ENCODE data around the gene HPCAL1. TPM values are rescaled to one million over a fixed set of nuclear protein-coding genes. Genes with fewer than 3 reads are reported as not detected.

The HPCAL1 gene
- total and polyA plus RNA-seq, 7 experiments from 2014 or later: 44.9 to 137 (median 89.2) TPM

GRCh38 chr2:10329580-10329879 lies 26.8 kb downstream of the HPCAL1 start:
- Histone ChIP-seq H3K9me3 (ENCODE audit: control insufficient read depth in 2 of 3, low read length in 3 of 3) (no peaks in the 10 kb centered on the region), H3K4me3 (ENCODE audit: low read length) (peak overlapping the region; percentile 80), H3K36me3 (ENCODE audit: control insufficient read depth in 2 of 3, insufficient read depth in 3 of 3, low read length in 3 of 3) (no peaks in the 10 kb centered on the region), H3K27ac (ENCODE audit: low read depth, low read length) (peak overlapping the region; percentile 82), H3K4me1 (ENCODE audit: control insufficient read depth in 2 of 2, insufficient read depth in 2 of 2, low read length in 2 of 2) (peaks cover 32 to 77% of the 10 kb centered on the region in 2 donors), H3K27me3 (ENCODE audit: control insufficient read depth in 2 of 2, insufficient read depth in 2 of 2, low read length in 2 of 2) (no peaks in the 10 kb centered on the region)
- Mint-ChIP-seq H3K4me1 (peaks cover 63 to 97% (median 90%) of the 10 kb centered on the region in 7 donors), H3K9me3 (no peaks in the 10 kb centered on the region), H3K27ac (peak overlapping the region; percentile 92 to 99 (median 98)), H3K36me3 (peaks cover 0 to 18% (median 0%) of the 10 kb centered on the region in 5 donors), H3K27me3 (no peaks in the 10 kb centered on the region), H3K4me3 (peak overlapping the region; percentile 85 to 97 (median 94))
- CTCF ChIA-PET: interaction anchor here (0.7 to 7.3 kb wide), 6 partner anchors 13 to 118 kb away, joined by 3 to 93 read pairs (median 5); partner anchors contain the start of genes HPCAL1 and ODC1
- POLR2A ChIA-PET: interaction anchor here (0.9 to 6.5 kb wide), 10 partner anchors 9 to 195 kb away, joined by 3 to 150 read pairs (median 8); partner anchors contain the start of genes HPCAL1 and ODC1
- intact Hi-C loops (cut with micrococcal nuclease): no loop called here
- ATAC-seq (no peak), DNase-seq (peak in 2 of 9 donors; percentile 26 to 28)

DNA sequence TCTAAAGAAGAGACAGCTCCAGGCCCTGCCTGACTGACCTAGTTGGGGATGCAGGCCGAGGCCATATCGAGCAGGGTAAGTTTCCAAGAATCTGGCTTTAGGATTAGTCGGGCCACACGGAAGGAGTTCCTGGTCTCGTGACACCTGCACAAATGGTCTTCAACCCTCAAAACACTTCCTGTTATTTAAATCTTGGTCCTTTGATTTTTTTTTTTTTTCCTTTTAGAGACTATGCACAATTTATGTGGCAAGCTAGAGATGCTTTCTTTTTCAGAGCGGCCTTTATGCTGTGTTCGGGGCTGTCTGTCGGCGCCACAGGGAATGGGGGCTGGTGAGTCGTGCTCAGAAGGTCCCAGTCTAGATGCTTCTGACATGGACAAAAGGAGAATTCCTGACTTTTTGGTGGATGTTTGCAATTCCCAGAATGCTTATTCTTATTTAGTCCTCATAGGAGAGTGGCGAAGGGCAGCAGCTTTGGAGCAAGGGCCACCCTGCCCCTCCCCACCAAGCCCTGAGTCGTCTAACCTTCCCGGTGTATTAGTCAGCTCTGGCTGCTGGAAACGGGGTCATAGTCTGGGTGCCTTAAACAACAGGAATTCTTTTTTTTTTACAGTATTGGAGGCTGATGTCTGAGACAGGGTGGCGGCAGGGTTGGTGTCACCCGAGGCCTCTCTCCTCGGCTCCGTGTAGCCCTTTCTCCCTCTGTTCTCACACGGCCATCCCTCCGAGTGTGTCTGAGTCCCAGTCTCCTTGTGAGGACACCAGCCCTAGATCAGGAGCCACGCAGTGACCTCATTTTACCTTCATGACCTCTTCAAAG lies 27.4 kb downstream of the HPCAL1 start:
- H3K36me3 Mint-ChIP-seq: peaks cover 0 to 23% (median 3%) of the 10 kb centered on the region in 5 donors
- ATAC-seq (peak; percentile 60), DNase-seq (peak in 7 of 9 donors; percentile 59 to 79 (median 75))
- H3K4me3 ChIP-seq (ENCODE audit: low read length): peak overlapping the region; percentile 80
- H3K4me3 Mint-ChIP-seq: peak overlapping the region; percentile 85 to 97 (median 94)
- ChIA-PET CTCF (interaction anchor here (0.7 to 7.3 kb wide), 6 partner anchors 12 to 118 kb away, joined by 3 to 93 read pairs (median 5); partner anchors contain the start of genes HPCAL1 and ODC1), POLR2A (interaction anchor here (0.6 to 6.5 kb wide), 11 partner anchors 10 to 195 kb away, joined by 3 to 150 read pairs (median 4); partner anchors contain the start of genes HPCAL1 and ODC1)
- peak overlapping the region; percentile 92 to 99 (median 98) for H3K27ac Mint-ChIP-seq
- H3K27ac ChIP-seq (ENCODE audit: low read depth, low read length): peak overlapping the region; percentile 82
- peaks cover 62 to 97% (median 93%) of the 10 kb centered on the region in 7 donors for H3K4me1 Mint-ChIP-seq
- H3K27me3 ChIP-seq (ENCODE audit: control insufficient read depth in 2 of 2, insufficient read depth in 2 of 2, low read length in 2 of 2): no peaks in the 10 kb centered on the region
- peaks cover 0 to under 1% (median 0%) of the 10 kb centered on the region in 3 experiments for H3K36me3 ChIP-seq (ENCODE audit: control insufficient read depth in 2 of 3, insufficient read depth in 3 of 3, low read length in 3 of 3)
- H3K9me3 Mint-ChIP-seq: peaks cover 0 to 4% (median 0%) of the 10 kb centered on the region in 11 donors
- peaks cover 0 to 3% (median 3%) of the 10 kb centered on the region in 3 experiments for H3K9me3 ChIP-seq (ENCODE audit: control insufficient read depth in 2 of 3, low read length in 3 of 3)
- intact Hi-C loops (cut with micrococcal nuclease): loop anchor here (1.0 to 10.0 kb wide), 8 partner anchors 25 to 209 kb away; partner anchors contain the start of genes HPCAL1 (in 1 of the 2) and RRM2 (in 1 of the 2)
- H3K4me1 ChIP-seq (ENCODE audit: control insufficient read depth in 2 of 2, insufficient read depth in 2 of 2, low read length in 2 of 2): peaks cover 32 to 75% of the 10 kb centered on the region in 2 donors
- no peaks in the 10 kb centered on the region for H3K27me3 Mint-ChIP-seq

- Histone ChIP-seq H3K27me3 (ENCODE audit: control insufficient read depth in 2 of 2, insufficient read depth in 2 of 2, low read length in 2 of 2) (no peaks in the 10 kb centered on the region), H3K4me1 (ENCODE audit: control insufficient read depth in 2 of 2, insufficient read depth in 2 of 2, low read length in 2 of 2) (peaks cover 32 to 70% of the 10 kb centered on the region in 2 donors), H3K9me3 (ENCODE audit: control insufficient read depth in 2 of 3, low read length in 3 of 3) (peaks cover 0 to 6% (median 5%) of the 10 kb centered on the region in 3 experiments), H3K36me3 (ENCODE audit: control insufficient read depth in 2 of 3, insufficient read depth in 3 of 3, low read length in 3 of 3) (peaks cover 0 to 6% (median 0%) of the 10 kb centered on the region in 3 experiments), H3K27ac (ENCODE audit: low read depth, low read length) (peak overlapping the region; percentile 82), H3K4me3 (ENCODE audit: low read length) (peak overlapping the region; percentile 80)
- POLR2A ChIA-PET: interaction anchor here (0.8 to 6.5 kb wide), 10 partner anchors 9 to 118 kb away, joined by 3 to 150 read pairs (median 6); partner anchors contain the start of genes HPCAL1 and ODC1
- peaks cover 0 to 5% (median 0%) of the 10 kb centered on the region in 11 donors for H3K9me3 Mint-ChIP-seq
- intact Hi-C loops (cut with micrococcal nuclease): loop anchor here (1.0 to 10.0 kb wide), 10 partner anchors 11 to 210 kb away; partner anchors contain the start of genes HPCAL1 (in 1 of the 2) and RRM2 (in 1 of the 2)
- DNase-seq (no peak), ATAC-seq (no peak)
- peaks cover 61 to 97% (median 93%) of the 10 kb centered on the region in 7 donors for H3K4me1 Mint-ChIP-seq
- CTCF ChIA-PET: interaction anchor here (1.1 to 7.3 kb wide), 4 partner anchors 12 to 105 kb away, joined by 3 to 93 read pairs (median 26); partner anchors contain the start of gene HPCAL1
- H3K36me3 Mint-ChIP-seq: peaks cover 0 to 29% (median 9%) of the 10 kb centered on the region in 5 donors
- H3K27me3 Mint-ChIP-seq: no peaks in the 10 kb centered on the region
- peak overlapping the region; percentile 85 to 97 (median 94) for H3K4me3 Mint-ChIP-seq
- peak overlapping the region; percentile 92 to 99 (median 98) for H3K27ac Mint-ChIP-seq
Observed at GRCh38 chr2:10330700-10331026, 28.0 kb downstream of the HPCAL1 start.

- Histone ChIP-seq H3K27me3 (ENCODE audit: control insufficient read depth in 2 of 2, insufficient read depth in 2 of 2, low read length in 2 of 2) (no peaks in the 10 kb centered on the region), H3K27ac (ENCODE audit: low read depth, low read length) (peak overlapping the region; percentile 82), H3K4me1 (ENCODE audit: control insufficient read depth in 2 of 2, insufficient read depth in 2 of 2, low read length in 2 of 2) (peaks cover 32 to 65% of the 10 kb centered on the region in 2 donors), H3K4me3 (ENCODE audit: low read length) (peak overlapping the region; percentile 80), H3K36me3 (ENCODE audit: control insufficient read depth in 2 of 3, insufficient read depth in 3 of 3, low read length in 3 of 3) (peaks cover 0 to 6% (median 0%) of the 10 kb centered on the region in 3 experiments), H3K9me3 (ENCODE audit: control insufficient read depth in 2 of 3, low read length in 3 of 3) (peaks cover 0 to 6% (median 5%) of the 10 kb centered on the region in 3 experiments)
- ATAC-seq: peak; percentile 58
- peaks cover 0 to 5% (median 0%) of the 10 kb centered on the region in 11 donors for H3K9me3 Mint-ChIP-seq
- intact Hi-C loops (cut with micrococcal nuclease): loop anchor here (1.0 to 10.0 kb wide), 4 partner anchors 10 to 210 kb away; partner anchors contain the start of gene RRM2 (in 1 of the 2)
- peak overlapping the region; percentile 92 to 99 (median 98) for H3K27ac Mint-ChIP-seq
- peaks cover 58 to 96% (median 93%) of the 10 kb centered on the region in 7 donors for H3K4me1 Mint-ChIP-seq
- CTCF ChIA-PET: interaction anchor here (0.7 to 7.3 kb wide), 5 partner anchors 9 to 104 kb away, joined by 3 to 93 read pairs (median 8); partner anchors contain the start of gene HPCAL1
- peaks cover 0 to 31% (median 10%) of the 10 kb centered on the region in 5 donors for H3K36me3 Mint-ChIP-seq
- peak overlapping the region; percentile 85 to 97 (median 94) for H3K4me3 Mint-ChIP-seq
- H3K27me3 Mint-ChIP-seq: no peaks in the 10 kb centered on the region
- POLR2A ChIA-PET: interaction anchor here (0.7 to 6.5 kb wide), 15 partner anchors 9 to 116 kb away, joined by 3 to 150 read pairs (median 6); partner anchors contain the start of gene HPCAL1
- peak; percentile 41 to 79 (median 70) for DNase-seq
Observed at GRCh38 chr2:10331027-10331701, 28.5 kb downstream of the HPCAL1 start.

GRCh38 chr2:10331702-10332401 lies 29.1 kb downstream of the HPCAL1 start:
- CTCF ChIA-PET: interaction anchor here (0.7 to 7.3 kb wide), 7 partner anchors 9 to 103 kb away, joined by 3 to 93 read pairs (median 4); partner anchors contain the start of gene HPCAL1
- Mint-ChIP-seq H3K27me3 (no peaks in the 10 kb centered on the region), H3K9me3 (peaks cover 0 to 5% (median 0%) of the 10 kb centered on the region in 11 donors), H3K27ac (peak overlapping the region; percentile 92 to 99 (median 98)), H3K4me1 (peaks cover 56 to 96% (median 90%) of the 10 kb centered on the region in 7 donors), H3K36me3 (peaks cover 0 to 33% (median 10%) of the 10 kb centered on the region in 5 donors), H3K4me3 (peak overlapping the region; percentile 85 to 97 (median 94))
- DNase-seq (peak in 8 of 9 donors; percentile 41 to 64 (median 46)), ATAC-seq (peak; percentile 75)
- Histone ChIP-seq H3K27me3 (ENCODE audit: control insufficient read depth in 2 of 2, insufficient read depth in 2 of 2, low read length in 2 of 2) (no peaks in the 10 kb centered on the region), H3K4me1 (ENCODE audit: control insufficient read depth in 2 of 2, insufficient read depth in 2 of 2, low read length in 2 of 2) (peaks cover 32 to 60% of the 10 kb centered on the region in 2 donors), H3K4me3 (ENCODE audit: low read length) (peak overlapping the region; percentile 80), H3K36me3 (ENCODE audit: control insufficient read depth in 2 of 3, insufficient read depth in 3 of 3, low read length in 3 of 3) (peaks cover 0 to 6% (median 0%) of the 10 kb centered on the region in 3 experiments), H3K27ac (ENCODE audit: low read depth, low read length) (peak overlapping the region; percentile 82), H3K9me3 (ENCODE audit: control insufficient read depth in 2 of 3, low read length in 3 of 3) (peaks cover 0 to 6% (median 5%) of the 10 kb centered on the region in 3 experiments)
- POLR2A ChIA-PET: interaction anchor here (0.6 to 6.5 kb wide), 18 partner anchors 8 to 1652 kb away, joined by 3 to 150 read pairs (median 4); partner anchors contain the start of gene HPCAL1
- intact Hi-C loops (cut with micrococcal nuclease): loop anchor here (1.0 to 10.0 kb wide), 5 partner anchors 9 to 211 kb away; partner anchors contain the start of gene RRM2 (in 1 of the 2)
